GM12892 (cell line): ENCODE measurements around the gene ALPP.

Source experiments
- POLR2A ChIP-seq: IDR thresholded peaks from 2 replicates; pipeline ENCODE4 v1.6.1; 2011; ENCODE audit warnings: low read depth, low read length, control low read depth
- POLR2AphosphoS5 ChIP-seq: IDR thresholded peaks from 2 replicates; pipeline ENCODE4 v1.6.1; 2011; ENCODE audit warnings: low read depth, low read length, control low read depth
- TAF1 ChIP-seq: IDR thresholded peaks from 2 replicates; pipeline ENCODE4 v1.6.1; 2011; ENCODE audit warnings: low read depth, mild to moderate bottlenecking, control low read depth, low read length, borderline replicate concordance

GRCh38 chr2:232396683-232397082 is 18.1 kb downstream of the ALPP start:
- TF ChIP-seq POLR2A (no peak), POLR2AphosphoS5 (no peak), TAF1 (no peak)
